ENCODE results near the gene ALDOB. TPM values are rescaled to one million over a fixed set of nuclear protein-coding genes. Genes with fewer than 3 reads are reported as not detected.

Gene ALDOB
- not detected in 2 replicates for total RNA-seq (2014; rRNA removed; shearing (Covaris generic))
- not detected in 2 replicates for polyA plus RNA-seq (2015; cell fraction: cytosol; rRNA removed)
- polyA plus RNA-seq (2015; cell fraction: nucleus; rRNA removed), result not detected in 2 replicates

GRCh38 chr9:101435601-101436079, at the start of gene ALDOB:
Gene ALDOB, minus strand, starts transcription at chr9:101435774. Its CDS starts 4,887 bp downstream, at chr9:101430887.
- DNase-seq (ENCODE audit: low read depth), result no peak

- no peak for DNase-seq (ENCODE audit: low read depth)
Observed at GRCh38 chr9:101484046-101484445, 48.5 kb upstream of the ALDOB start.

- no peak for DNase-seq (ENCODE audit: low read depth)
Observed at GRCh38 chr9:101481261-101481660, 45.7 kb upstream of the ALDOB start.

- DNase-seq (ENCODE audit: low read depth), result no peak
Observed at GRCh38 chr9:101480386-101480785, 44.8 kb upstream of the ALDOB start.

GRCh38 chr9:101479338-101480030, 43.9 kb upstream of the ALDOB start:
- no peak for DNase-seq (ENCODE audit: low read depth)

GRCh38 chr9:101478906-101479305, 43.3 kb upstream of the ALDOB start:
- DNase-seq (ENCODE audit: low read depth), result no peak

- no peak for DNase-seq (ENCODE audit: low read depth)
Observed at GRCh38 chr9:101478444-101478843, 42.9 kb upstream of the ALDOB start.

GRCh38 chr9:101477736-101478135, 42.2 kb upstream of the ALDOB start:
- no peak for DNase-seq (ENCODE audit: low read depth)

GRCh38 chr9:101477214-101477613, 41.6 kb upstream of the ALDOB start:
- DNase-seq (ENCODE audit: low read depth), result no peak

- no peak for DNase-seq (ENCODE audit: low read depth)
Observed at GRCh38 chr9:101476576-101477208, 41.1 kb upstream of the ALDOB start.

- DNase-seq (ENCODE audit: low read depth), result no peak
Observed at GRCh38 chr9:101472891-101473290, 37.3 kb upstream of the ALDOB start.

GRCh38 chr9:101470929-101471328, 35.4 kb upstream of the ALDOB start:
- DNase-seq (ENCODE audit: low read depth), result no peak

GRCh38 chr9:101470021-101470420, 34.4 kb upstream of the ALDOB start:
- DNase-seq (ENCODE audit: low read depth), result no peak

- DNase-seq (ENCODE audit: low read depth), result no peak
Observed at GRCh38 chr9:101469026-101469425, 33.5 kb upstream of the ALDOB start.

GRCh38 chr9:101468116-101468515, 32.5 kb upstream of the ALDOB start:
- no peak for DNase-seq (ENCODE audit: low read depth)

GRCh38 chr9:101467690-101468089, 32.1 kb upstream of the ALDOB start:
- no peak for DNase-seq (ENCODE audit: low read depth)

GRCh38 chr9:101466863-101467262, 31.3 kb upstream of the ALDOB start:
- DNase-seq (ENCODE audit: low read depth), result no peak

- DNase-seq (ENCODE audit: low read depth), result peak; percentile 53
Observed at GRCh38 chr9:101465326-101465915, 29.8 kb upstream of the ALDOB start.

- DNase-seq (ENCODE audit: low read depth), result peak; percentile 35
Observed at GRCh38 chr9:101463397-101463796, 27.8 kb upstream of the ALDOB start.

- DNase-seq (ENCODE audit: low read depth), result peak; percentile 59
Observed at GRCh38 chr9:101462558-101462957, 27.0 kb upstream of the ALDOB start.

GRCh38 chr9:101460965-101461364, 25.4 kb upstream of the ALDOB start:
- DNase-seq (ENCODE audit: low read depth), result no peak

- DNase-seq (ENCODE audit: low read depth), result peak; percentile 70
Observed at GRCh38 chr9:101458963-101459631, 23.5 kb upstream of the ALDOB start.

Measured in HT1080 (cell line).